Kidney capillary endothelial cell (primary cell): ENCODE data around the gene DTX4.
A peak's percentile ranks its signal among the peaks of the same experiment; 100 is the strongest.

Source experiments
- DNase-seq: peaks from one replicate; pipeline ENCODE4 v3.0.0-alpha.2; 2018; ENCODE audit warnings: low spot score

DTX4 gene

DNA sequence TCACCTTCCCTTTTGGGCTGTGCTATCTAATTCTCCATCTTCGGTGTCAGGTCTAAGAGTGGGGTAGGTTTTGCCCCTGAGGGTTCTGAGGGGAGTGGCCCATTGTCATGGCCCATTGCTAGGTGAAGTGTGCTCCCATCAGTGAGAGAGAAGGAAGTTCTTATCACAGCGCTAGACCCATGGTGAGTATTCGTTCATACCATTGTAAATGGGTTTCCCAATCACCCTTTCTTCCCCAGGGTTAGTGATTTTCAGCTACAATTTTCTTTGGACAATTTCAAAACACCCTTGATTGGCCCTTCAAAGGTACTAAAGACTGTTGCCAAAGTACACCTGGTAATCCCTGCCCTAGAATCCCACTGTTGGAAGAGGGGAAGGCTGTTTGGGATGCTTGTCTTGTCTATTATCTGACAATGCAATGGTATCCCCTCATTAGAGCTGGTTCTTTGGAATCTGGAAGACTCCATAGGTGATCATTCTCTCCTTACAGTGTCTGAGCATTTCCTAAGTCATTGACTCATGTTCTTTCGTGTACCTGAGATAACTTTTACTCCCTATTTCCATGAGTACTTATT is 20.6 kb downstream of the DTX4 start:
- no peak for DNase-seq

DNA sequence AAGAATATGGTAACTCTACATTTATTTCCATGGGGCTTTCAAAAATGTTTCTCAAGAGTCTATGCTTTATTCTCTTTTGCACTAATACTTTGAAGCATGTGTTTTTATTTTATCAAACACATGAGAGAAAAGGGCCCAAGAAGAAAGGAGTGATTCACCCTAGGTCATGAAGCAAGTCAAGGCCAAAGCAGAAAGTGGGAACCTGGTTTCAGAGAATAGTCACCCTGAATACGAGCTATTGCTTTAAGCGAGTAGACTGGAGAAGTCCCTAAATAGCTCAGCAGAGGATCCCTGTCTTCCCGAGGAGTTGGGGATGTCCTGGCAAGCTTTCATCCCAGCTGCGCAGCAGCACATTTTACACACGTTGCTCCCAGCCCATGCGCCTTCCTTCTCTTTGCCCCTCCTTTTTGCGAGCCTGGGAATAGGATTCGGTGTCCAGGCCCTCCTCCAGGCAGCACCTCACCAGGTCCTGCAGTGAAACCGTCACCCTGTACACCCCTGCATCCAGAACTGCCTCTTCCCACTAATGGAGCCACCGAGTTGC is 21.7 kb downstream of the DTX4 start:
- DNase-seq: no peak

DNA sequence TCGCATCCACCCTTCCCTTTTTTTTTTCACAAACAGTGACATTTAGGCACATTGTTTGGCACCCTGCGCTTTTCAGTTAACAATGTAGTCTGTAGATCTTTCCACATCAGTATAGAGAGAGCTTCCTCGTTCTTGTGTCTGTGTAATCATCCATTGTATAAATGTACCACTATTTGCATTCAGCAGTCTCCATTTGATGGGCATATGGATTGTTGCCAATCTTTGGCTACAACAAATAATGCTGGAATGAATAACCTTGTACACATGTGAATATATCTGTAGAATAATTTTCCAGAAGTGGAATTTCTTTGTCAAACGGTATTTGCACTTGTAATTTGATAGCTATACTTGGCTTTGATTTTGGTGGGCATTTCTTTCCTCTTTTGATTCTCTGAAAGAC is 23.7 kb downstream of the DTX4 start:
- DNase-seq: no peak

DNA sequence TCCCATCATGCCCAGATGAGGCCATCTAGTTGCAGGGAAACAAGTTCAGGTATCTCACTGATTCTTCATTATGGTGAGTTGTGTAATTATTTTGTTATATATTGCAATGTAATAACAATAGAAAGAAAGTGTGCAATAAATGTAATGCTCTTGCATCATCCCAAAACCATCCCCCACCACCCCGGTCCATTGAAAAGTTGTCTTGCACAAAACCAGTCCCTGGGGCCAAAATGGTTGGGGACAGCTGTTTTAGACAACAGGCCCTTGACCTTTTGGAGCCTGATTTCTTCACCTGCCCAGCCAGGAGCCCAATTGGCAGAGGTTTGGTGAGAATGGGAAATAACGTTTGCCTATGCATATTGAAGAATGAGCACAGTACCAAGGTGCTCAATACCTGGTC is 24.8 kb downstream of the DTX4 start:
- no peak for DNase-seq

DNA sequence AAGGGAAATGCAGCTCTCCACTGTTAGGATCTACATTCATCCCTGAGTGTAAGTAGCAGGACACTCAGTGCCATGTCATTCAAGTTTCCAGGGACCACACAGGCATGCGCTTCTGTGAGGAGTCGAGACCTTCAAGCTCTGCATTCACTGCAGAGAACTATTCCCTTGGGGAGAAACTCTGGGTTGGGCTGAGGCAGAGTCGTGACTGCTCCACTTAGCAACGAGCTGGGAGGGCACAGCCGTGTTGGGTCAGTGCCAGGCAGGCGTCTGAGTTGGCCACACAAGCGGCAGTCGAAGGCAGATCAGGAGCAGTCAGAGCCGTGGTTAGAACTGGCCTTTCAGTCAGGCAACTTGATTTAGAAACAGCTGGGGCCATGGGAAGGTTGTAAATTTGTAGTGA is 26.1 kb downstream of the DTX4 start:
- no peak for DNase-seq

DNA sequence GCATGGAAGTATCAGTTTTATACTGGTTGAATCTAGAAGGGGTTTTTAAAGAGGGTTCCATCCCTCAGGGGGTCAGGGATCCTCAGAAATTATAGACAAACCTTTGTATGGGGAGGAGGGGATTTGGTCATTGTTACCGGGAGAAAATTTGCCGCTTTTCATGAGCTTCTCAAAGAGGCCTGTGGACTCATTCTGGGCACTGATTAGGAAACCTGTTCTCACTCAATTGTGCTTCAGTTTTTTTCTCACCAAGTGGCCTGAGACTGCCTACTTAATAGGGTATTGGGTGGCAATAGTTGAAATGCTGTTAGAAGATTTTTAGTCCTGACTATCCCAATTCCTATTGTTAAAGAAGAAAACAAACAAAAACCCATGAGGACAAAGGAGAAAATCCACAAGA is 26.8 kb downstream of the DTX4 start:
- DNase-seq: no peak

DNA sequence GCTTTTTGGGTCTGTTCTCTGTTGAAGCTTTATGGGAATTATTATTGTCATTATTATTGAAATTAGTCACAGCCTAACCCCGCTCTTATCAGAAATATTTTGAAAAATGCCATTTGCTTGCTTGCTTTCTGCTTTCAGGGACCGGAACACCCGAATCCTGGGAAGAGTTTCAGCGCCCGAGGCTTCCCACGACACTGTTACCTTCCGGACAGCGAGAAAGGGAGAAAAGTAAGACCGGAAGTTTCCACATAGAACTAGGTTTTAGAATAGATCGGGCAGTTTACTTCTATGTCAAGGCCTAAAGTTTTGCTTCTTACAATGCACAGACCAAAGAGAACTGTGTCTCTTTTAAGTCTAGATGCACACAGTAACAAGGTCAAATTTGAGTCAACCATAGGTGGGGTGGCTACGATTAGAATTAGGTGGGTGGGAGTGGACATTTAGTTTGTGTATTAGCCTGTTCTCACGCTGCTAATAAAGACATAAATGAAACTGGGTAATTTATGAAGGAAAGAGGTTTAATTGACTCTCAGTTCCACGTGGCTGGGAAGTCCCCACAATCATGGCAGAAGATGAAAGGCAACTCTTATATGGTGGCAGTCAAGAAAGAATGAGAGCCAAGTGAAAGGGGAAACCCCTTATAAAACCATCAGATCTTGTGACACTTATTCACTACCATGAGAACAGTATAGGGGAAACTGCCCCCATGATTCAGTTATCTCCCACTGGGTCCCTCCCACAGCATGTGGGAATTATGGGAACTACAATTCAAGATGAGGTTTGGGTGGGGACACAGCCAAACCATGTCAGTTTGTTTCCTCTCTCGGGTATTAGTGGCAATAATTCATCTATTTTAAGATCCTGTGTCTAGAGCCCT is 27.9 kb downstream of the DTX4 start:
- DNase-seq: no peak

DNA sequence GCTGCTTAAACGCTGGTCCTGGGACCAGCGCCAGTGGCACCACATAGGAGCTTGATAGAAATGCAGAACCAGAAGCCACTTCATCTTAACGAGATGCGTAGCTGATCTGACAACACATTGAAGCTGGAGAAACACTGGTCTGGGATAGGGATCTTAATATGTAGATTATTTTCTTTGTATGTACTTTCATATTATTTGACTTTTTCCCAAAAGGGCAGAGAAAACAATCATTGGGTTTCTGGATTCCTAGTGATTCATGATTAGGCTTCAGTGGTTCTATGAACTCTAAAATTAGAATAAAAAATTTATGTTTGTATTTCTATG is 28.5 kb downstream of the DTX4 start:
- no peak for DNase-seq

DNA sequence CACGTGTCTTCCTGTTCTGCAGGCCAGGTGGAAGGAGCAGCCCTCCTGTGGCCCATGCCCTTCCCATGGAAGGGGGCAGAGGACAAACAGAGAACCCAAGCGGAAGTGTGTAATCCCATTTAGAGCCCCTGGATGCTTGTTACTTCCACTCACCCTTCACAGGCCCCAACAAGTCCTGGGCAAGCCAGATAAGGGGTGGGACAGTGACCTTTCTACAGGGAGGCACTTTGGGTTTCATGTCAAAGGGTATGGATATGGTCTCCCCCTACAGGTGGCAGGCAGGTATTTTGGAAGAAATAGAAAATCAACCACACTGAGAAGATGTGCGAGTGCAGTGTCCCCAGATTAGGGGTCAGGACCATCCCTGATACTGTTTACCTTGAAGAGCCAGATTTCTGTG is 29.4 kb downstream of the DTX4 start:
- no peak for DNase-seq

DNA sequence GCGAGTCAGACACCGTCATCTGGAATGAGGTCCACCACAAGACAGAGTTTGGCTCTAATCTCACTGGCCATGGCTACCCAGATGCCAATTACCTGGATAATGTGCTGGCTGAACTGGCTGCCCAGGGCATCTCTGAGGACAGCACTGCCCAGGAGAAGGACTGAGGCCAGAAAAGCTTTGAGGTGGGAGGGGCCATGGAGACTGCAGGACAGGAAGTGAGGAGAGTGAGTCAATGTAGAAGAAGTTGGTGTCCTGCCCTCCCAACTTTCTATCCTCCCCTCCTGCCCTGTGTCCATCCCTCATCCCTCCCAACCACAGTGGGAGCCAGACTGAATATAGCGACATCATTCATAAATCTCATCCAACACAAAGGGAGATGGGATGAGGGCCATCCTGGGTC is 32.8 kb downstream of the DTX4 start:
- DNase-seq: no peak

DNA sequence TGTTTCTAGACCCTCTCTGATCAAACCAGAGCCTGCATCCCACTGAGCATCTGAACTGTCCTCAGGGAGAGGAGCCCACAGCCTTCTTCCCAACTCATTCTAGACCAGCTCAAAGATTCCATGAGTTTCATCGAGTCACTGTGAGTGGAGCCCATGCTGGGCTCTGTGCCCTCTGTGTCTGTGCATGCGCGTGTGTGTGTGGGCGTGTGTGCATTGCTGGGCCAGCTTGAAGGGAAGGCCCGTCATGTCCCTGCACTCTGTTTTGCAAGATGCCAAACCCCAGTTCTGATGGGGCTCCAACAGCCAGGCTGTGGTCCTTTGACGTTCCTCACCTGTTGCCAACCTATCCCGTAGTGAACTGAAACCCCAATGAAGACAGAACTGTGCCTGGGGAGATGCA is 33.7 kb downstream of the DTX4 start:
- DNase-seq: no peak

DNA sequence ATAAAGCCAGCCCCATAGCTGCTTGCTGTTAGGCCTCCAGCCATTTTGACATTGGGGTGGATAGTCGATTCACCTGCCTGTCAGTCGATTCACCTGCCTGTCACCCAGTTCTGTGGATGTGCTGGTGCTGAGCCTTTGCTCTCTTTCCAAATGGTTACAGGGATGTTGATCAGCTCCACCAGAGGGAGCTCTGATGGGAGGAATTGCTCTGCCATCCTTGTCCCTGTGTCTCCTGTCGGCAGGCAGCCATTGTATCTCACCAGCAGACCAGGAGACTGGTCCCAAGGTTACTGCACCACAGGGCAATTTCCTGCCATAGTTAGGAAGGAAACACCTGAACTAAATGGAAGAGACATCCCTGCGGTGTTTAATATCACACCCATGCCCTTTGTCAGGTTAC is 34.7 kb downstream of the DTX4 start:
- peak; percentile 27 for DNase-seq

DNA sequence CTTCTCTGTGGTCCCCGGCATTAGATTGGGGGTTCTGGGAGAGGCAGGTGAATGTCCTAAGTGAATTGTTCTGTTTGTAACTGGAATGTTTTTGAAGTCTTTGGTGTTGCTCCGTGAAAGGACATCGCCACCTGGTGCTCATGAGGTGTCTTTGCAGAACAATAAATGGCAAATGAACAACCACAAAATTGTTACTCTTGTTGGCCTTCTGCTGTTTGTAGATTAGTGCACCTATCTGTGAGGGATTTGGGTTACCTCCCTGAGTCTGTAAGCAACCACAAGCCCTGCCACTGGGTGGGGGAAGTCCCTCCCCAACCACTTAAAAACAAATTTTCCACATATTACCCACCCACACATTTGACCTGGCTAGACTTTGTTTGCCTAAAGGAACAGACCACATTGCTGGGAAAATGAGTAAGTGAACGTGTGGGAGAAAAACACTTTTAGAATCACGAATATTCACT is 36.1 kb downstream of the DTX4 start:
- peak; percentile 46 for DNase-seq

DNA sequence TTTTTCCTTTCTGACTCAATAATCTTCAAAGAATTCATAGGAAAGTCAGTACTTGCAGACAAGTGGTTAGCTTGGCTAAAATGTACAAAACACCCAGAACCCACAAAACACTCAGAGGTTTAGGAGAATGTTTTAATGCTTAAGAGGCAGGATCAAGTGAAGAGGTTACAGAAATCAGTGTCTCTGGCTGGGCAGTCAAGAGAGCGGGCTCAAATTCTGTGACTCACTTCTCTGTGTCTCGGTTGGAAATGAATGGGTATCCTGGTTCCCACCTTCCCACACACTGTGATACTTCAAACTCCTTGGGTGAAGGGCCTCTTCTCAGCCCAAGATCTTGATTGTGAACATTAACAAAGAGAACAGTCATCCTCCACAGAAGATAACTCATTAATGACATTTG is 37.0 kb downstream of the DTX4 start:
- DNase-seq: no peak

DNA sequence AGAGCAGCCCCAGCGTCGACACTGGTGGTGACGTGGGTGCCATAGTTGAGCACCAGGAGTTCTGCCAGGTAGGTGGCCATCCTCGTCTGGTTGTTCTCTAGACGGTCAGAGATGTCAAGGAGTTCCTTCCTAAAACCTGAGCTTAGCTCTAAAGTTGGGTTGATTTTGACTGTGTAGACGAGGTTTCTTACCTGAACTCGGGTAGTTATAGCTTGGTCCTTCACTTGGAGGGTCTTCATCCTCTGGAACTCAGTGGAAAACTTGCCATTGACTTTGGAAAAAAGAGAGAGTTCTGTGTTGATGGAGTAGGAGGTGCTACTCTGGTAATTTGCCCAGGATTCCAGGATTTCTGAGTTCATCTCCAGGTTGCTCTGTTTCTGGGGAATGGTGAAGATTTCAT is 40.3 kb downstream of the DTX4 start:
- DNase-seq: no peak

DNA sequence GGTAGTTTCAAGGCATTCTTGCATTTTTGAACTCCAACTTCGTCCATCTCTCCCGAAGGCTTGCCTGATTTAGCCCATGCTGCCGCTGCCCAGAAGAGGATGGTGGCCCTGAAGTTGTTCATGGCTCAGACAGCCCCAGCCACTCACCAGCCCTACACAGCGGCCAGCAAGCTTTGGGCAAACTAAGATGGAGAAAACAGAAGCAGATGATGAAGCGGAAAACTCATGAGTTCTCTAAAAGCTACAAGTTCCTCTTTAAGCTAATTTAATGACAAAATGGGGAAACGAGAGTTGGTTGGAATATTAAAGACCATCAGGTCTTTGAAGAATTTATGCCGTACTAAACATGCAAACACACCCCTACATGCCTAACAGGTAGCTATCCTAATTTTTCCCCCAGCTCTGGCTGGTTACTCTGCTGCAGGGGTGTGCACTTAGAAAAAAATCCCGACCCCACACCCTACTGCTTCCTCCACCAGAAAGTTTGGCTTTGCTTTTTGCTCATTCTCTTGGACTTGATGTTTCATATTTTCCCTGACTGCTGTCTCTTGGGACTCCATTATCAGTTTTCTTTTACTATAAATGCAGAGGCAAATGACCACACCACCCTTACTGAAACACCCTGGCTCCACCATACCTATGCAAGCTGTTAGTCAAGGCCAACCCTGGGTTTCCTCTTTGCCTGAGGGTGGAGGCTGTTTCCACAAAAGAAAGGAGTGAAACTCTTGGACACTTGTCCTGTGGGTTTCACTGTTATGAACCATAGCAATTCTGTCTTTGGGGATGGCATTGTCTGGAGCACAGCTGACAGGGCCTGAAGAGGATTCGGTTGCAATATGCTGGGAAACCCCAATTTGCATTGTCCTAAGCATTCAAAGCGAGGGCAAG is 41.1 kb downstream of the DTX4 start, which contains the start of gene MPEG1:
TSS of gene MPEG1 (minus strand) at position 184 of the 888 bp plus-strand sequence. CDS start at position 122, 62 bp downstream.
- DNase-seq: no peak

DNA sequence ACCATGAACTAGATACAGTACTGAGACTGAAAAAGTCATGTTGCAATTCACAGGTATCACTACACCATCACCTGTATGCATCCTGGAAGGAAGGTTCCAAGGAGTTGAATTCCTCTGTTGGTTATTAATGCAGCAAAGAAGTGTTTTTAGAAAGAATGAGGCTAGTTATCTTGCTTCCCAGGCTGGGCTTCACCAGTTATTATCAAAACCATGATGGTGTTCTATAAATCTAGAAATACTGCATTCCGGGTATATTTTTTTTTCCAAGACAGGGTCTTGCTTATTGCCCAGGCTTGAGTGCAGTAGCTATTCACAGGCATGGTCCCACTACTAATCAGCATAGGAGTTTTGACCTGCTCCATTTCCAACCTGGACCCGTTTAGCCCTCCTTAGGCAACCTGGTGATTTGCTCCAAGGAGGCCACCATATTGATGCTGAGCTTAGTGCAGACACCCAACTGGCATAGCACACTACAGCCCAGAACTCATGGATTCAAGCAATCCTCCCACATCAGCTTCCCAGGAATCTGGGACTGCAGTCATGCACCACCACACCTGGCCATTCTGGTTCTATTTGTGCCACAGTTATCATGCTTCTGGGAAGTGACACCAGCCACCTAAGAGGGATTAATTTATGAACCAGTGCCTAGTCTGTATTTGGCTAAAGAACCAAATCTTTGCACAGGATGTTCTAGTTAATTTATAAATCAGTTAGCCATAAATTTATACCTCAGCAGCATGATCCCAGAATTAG is 42.4 kb downstream of the DTX4 start:
- no peak for DNase-seq

DNA sequence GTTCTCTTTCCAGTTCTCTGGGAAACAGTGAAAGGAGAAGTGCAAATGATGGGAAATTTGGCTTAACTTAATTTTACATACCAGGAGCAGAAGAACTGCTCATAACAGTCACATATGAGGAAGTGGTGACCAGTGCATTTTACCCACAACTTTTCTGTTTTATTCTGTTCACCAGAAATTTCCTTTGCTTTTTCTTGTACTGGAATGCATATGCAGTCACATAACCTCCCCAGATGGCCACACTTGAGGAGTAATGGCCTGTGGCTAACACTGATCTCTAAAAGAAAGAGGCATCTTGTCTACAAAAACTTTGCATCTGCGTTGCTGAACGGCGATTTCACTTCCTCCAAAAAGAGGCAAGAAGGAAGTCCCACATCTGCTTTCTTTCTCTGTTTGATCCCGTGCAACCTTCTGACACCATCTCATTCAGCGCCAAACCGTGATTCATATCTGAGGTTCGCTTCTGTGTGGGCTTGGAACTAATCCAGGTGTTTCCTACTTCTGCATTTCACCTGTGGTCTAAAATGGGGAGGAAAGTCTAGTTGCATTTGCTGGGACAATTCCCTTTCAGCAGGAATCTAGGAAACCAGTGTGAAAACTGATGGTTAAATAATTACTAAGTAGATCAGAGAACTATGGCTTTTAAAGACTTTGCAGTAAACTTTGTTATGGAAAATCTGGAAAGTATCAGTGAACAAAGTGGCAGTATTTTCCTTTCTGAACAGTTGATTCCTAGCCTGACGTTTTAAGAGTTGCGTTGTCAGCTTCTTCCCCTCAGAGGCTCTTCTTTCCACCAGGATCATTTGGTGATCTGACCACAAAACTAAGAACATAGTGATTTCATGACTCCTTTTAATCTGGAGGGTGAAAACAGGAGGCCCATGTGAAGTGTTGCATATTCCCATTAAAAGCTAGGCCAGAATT is 45.0 kb downstream of the DTX4 start:
- no peak for DNase-seq

DNA sequence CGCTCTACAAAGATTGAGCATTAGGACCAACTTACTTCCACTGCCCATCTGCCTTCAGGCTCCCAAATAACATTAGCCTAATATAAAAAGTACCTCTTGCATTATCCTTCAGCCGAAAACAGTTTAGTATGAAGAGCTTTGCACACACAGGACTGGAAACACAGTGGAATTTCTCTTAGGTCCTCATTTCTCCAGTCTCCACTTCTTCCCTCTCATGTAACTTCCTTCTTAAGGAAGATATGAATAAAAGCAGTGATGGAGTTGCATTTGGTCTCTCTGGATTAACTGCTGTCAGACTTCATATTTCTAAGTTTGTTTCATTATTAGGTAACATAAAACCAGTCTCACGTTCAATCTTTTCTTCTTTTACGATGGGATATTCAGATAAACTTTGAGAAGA is 46.4 kb downstream of the DTX4 start:
- no peak for DNase-seq

DNA sequence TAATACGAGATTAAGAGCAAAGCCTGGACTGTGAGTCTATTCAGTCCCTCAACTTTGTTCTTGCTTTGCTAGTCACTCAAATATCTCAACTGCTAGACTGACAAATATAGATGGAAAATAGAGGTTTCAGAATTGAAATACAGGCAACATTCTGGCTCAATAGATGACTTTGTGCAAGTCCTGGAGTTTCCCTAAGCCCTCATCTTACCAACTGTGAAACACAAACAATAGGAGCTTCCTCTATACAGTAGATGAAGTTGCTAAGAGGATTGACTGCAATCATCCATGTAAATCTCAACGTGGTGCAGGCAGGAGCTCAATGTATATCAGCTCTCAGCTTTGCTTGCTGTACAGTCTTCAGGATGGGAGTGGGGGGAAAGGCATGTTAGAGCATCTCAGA is 47.0 kb downstream of the DTX4 start:
- DNase-seq: no peak

DNA sequence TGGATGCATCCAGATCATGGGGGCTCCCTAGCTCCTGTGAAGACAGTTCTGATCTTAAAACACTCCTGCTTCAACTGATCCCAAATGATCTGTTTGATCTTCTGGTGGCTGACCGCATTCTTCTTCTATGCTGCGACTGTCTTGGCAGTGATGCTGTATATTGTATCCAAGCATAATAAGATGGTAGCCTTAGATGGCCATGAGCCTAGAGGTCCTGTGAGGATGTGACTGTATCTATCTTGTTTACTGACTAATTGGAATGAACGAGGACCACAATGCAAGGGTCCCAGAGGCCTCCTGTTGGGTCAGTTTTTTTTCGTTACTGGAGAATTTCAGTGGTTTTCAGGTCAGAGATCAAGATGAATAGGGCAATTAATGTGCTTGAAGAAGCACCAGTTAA is 47.9 kb downstream of the DTX4 start:
- DNase-seq: no peak
